SHP77 treated with DMSO at 0.1 percent for 48 hours (cell line): ENCODE data around the gene TSTD2.

Source experiments
- DNase-seq: peaks from one replicate; lab custom pipeline; 2025; lab: John Stamatoyannopoulos, UW

The TSTD2 gene

DNA sequence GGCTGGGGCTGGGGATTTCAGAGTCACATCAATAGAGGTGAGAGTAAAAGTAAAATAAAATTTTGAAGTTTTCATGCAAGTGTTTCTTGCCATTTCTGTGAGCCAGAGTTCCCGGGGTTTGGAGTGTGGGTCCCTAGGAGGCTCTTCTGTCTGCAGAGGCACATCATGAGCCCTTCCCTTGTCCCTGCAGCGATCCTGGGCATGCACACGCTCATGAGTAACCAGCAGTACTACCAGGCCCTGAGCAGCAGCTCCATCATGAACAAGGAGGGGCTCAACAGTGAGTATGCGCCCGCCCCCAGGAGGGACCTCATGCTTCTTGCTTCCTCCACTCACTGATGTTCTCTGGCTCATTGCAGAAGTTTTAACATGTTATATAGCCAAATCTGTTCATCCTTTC is 70.6 kb downstream of the TSTD2 start:
- DNase-seq, result no peak

DNA sequence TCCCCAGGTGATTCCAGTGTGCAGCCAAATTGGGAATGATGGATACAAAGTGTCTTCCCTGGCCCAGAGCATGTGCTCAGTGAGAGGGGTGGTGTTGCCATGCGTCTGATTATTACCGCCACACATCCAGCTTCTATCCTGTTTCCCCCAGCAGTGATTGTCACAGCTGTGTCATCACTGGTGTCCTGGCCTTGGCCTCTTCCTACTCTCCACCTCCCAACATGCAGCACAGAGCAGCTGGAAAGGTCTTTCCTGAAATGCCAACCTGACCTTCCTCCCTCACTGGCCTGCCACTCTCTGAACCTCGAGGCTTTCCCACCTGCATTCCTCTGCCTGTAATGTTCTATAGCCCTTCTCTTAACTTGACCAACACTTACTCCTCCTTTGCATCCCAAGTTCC is 71.7 kb downstream of the TSTD2 start:
- no peak for DNase-seq

DNA sequence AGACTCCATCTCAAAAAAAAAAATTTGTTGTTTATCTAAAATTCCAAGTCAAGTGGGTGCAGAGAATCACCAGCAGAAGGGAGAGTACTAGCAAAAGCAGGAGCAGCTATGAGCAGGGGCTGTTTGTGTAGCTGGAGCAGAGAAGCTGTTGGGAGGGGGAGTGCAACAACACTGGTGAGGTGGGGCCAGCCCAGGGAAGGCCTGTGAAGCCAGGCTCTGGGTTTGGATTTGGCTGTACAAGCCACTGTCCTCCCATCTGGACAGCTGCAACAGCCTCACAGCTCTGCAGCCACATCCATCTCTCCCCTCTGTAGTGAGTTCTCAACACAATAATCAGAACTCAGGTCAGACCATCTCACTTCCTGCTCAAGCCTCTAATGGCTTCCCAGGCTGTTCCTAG is 72.3 kb downstream of the TSTD2 start:
- DNase-seq, result no peak

DNA sequence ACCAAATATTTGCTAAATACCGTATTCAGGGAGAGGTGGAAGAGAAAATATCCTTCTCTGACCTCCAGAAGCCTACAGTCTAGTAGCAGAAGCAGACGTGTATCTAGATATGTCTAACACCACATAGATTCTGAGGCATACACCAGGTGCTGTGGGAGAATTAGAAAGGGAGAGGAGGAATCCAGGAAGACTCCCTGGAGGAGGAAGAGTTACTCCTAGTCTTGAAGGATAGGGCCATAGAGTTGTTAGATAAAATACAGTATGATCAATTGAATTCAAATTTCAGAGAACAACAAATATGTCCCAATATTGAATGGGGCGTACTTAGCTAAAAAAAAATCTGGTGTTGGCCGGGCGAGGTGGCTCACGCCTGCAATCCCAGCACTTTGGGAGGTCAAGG is 73.0 kb downstream of the TSTD2 start:
- no peak for DNase-seq

DNA sequence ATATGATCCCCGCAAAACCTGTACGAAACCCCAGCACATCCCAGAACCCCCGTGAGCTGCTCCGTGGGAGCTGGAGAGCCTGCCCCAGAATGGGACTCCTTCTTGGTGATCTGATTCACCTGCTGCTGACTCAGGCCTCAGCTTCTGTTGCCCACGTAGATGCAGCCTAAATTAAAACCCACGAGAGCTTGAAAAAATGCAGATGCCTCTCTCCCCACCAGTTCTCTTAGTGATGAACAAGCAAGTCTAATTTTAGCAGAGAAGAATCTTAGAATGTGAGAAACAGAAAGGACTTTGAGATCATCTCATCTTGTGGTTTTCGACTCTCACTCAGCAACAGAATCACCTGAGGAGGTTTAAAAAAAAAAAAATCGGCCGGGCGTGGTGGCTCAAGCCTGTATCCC is 74.1 kb downstream of the TSTD2 start:
- DNase-seq, result no peak

DNA sequence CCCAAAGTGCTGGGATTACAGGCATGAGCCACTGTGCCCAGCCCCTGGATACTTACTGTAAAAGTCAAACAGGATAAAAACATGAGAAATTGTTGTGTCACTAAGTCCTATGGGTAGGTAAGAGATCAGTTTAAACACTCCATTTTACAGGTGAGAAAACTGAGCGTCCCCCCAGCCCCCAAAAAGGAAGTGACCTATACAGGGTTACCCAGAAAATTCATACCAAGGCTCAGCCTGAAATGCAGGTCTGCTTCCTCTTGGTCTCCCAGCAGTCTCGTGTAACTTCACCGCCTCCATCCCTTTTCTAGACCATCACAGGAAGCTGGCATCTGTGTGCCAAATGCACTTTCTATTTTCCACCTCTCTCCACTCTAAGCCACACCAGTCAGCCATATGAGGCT is 74.5 kb downstream of the TSTD2 start:
- DNase-seq, result no peak

DNA sequence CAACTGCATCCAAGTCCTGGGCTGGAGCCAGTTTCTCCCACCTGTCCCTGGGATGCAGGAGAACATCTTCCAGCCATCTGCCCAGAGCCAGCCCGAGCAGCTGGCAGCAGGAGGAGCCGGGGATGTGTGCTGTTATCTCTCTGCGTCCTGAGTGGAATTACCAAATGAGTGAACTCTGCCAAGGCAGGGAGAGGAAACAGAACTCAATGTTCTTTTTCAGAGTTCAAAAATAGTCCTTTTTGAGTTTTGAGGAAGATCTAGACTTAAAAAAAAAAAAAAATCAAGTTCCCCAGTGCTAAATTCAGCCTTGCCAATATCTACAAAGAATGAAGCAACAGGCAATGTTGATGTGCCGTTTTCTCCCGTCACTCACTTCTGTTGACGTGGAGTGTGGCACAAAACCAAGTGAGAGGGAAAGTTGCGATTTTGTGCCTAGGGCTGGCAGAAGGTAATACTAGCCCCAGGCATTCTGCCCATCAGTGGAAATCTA is 75.5 kb downstream of the TSTD2 start:
- DNase-seq, result peak; percentile 53

DNA sequence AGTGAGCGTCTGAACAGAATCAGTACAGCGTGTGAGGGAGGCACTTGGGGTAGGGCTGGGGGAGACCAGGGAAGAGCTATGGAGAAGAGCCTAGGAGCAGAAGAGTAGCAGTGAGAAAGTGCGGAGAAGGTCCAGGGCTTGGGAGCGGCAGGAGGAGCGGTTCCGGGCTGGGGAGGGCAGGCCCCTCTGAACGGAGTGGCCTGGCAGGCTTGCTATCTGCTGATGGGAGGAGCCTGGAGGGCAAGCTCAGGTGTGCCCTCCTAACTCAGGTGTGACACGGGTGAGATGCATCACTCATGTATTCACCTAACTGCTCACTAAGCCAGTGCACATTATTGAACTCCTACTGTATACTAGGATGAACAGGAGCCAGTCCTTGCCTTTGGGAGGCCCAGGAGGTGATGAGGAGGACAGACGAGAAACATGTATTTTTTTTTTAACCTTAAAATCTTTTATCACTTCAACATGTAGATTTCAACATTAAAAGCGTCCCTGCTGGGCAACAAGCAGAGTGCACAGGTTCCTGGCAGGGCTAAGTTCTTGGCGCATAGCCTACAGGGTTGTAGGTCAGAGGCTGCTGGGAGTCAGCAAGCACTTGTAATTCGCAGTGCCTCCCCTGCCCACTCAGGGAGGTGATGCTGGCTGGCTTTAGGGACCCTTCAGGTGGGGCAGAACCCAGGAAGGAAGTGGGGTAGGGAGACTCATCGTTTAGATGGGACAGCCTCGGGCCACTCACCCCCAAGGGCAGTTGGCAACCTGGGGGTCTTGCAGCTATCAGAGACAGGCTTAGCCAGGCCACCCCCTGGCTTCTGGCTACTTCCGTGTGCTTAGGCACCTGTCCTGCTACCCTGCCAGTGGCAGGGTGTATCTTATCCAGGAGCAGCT is 76.2 kb downstream of the TSTD2 start:
- no peak for DNase-seq

DNA sequence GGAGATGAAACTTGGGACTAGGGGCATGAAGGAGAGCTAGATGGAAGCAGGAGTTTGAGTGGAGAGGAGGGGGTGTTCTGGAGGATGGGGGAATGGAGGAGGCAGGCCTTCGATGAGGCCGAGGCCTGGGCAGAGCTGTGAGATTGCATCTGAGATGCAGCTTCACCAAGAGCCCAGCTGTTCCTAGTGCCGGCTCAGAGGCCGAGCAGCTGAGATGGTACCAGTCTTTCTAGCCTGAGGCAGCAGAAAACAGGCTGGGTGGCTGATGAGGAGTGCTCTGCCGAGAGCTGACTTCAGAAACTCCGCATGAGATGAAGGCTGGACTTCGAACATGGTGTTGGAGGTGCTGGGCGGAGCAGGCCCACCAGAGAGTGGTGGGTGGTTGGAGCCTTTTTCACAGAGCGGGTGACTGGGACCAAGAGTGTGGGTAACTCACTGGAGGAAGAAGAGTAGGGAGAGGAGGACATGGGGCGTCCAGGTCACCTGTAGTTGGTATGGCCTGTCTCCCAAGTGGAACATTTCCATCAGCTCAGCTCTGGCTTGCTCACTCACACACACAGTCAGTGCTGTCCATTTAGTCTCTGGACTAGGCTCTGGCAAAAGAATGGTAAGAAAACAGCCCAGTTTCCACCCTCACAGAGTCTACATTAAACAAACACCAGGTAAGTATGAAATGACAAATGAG is 77.0 kb downstream of the TSTD2 start:
- no peak for DNase-seq

DNA sequence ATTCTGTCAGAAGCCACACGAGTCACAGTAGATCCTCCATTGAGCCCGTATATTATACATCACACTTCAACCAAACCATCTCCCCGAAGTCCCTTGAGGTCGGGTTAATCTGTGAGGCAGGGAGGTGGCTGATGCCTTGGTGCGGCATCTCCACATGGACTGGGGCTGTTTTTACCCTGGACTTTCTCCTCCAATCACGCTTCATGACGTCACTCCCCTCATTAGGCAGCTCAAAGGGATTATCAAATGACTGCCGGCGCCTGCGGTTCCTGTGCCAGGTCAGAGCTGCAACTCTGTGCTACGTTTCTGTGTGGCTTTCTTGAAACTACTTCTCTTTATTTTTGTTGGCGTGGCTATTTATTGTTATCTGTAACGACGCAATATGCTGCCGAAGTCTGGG is 78.0 kb downstream of the TSTD2 start:
- no peak for DNase-seq

DNA sequence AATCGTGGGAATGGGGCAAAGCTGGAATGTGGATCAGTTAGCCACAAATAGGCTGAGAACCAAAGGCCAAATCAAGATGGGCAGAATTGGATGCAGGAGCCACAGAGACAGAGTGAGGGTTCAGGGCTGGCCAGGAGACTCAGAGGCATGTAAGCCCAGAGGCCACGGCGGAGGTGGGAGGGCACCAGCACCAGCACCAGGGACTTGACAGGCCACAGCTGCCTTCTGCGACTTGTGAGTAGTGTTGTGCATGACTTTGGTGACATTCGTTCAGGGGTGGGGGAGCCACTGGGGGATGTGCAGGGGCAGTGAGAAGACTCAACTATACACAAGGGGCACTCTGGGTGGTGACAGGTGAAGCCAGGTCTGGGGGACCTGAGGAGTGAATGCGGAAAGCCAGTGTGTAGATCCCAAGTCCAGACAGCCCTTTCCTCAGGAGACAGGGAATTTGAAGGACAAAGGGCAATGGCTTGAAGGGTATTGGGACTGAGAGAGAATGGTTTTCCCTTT is 78.5 kb downstream of the TSTD2 start:
- no peak for DNase-seq

DNA sequence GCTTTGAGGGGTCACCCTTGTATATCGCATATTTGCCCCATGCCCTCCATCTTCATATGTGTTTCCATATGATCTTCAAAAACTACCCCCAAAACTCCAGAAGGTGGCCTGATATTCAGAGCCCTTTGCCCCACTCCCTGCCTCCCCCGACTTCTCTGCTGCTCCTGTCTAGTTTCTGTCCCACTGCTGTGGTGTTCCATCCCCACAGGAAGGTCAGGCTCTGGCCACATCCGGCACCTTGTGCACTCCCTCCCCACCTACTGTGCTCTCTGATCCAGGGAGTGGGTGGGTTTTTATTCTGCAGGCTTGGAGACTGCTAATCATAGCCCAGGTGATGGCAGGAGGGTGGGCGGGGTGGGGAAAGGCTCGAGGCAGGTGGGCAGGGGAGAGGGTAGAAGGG is 79.3 kb downstream of the TSTD2 start:
- no peak for DNase-seq

DNA sequence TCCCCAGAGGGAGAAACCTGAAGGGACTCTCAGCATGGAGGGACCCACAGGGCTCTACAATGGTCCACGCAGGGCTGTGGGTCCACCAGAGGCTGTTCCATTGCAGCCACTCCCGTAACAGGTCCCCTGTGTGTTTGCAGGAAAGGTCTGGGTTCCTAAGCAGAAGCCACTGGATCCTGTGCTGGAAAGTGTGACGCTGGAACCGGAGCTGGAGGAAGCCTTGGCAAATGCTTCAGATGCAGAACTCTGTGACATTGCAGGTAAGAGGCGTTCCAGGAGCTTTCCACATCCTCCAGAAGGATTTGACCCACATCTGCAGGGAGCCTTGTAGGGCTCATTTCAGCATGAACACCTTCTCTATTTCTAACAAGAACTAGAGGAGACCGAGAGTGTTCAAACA is 80.0 kb downstream of the TSTD2 start:
- DNase-seq, result no peak

DNA sequence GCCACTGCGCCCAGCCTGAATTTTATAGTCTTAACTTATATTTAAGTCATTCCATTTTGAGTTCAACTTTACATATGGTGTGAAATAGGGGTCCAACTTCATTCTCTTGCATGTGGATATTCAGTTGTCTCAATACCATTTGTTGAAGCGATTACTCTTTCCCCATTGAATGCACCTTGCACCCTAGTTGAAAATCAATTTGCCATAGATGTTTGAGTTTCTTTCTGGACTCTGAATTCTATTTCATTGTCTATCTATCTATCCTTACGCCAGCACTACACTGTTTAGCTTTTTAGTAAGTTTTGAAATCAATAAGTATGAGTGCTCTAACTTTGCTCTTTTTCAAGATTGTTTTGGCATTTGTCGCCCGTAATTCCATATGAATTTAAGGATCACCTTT is 81.9 kb downstream of the TSTD2 start:
- no peak for DNase-seq

DNA sequence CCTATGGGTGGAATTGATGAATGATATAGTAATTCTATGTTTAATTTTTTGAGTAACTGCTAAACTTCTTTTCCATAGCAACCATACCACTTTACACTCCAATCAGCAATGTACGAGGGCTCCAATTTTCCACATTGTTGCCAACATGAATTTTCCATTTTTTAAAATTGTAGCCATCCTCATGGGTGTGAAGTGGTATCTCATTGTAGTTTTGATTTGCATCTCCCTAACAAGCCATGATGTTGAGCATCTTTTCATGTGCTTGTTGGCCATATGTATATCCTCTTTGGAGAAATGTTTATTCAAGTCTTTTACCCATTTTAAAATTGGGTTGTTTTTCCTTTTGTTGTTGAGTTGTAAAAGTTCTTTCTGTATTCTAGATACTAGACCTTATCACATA is 82.8 kb downstream of the TSTD2 start:
- no peak for DNase-seq
